Keratinocyte (primary cell): ENCODE data around the gene LPA. TPM values are rescaled to one million over a fixed set of nuclear protein-coding genes. Genes with fewer than 3 reads are reported as not detected.

Experiments
- DNase-seq: peaks from one replicate; pipeline ENCODE4 v3.0.0-alpha.2; 2011; ENCODE audit warnings: low read depth, missing footprints, low spot score
- FAIRE-seq: peaks from 2 replicates; lab custom pipeline; 2011; peaks lifted over from hg19 to GRCh38; lab: Jason Lieb, UNC
- H2AFZ ChIP-seq: 2 replicates; pipeline ENCODE4 v1.6.0; 2012; ENCODE audit warnings: low read length, control low read depth, inconsistent platforms; ENCODE audit not compliant: control insufficient read depth
- H3K27ac ChIP-seq: 2 replicates; pipeline ENCODE4 v1.5.1; 2011; ENCODE audit warnings: low read length; ENCODE audit not compliant: control insufficient read depth, insufficient read depth
- H3K27me3 ChIP-seq: 3 replicates; pipeline ENCODE4 v1.6.0; 2011; ENCODE audit warnings: low read length; ENCODE audit not compliant: control insufficient read depth, insufficient read depth; ENCODE audit errors: extremely low read depth
- H3K36me3 ChIP-seq, 2 experiments: 2 replicates in 1 of 2; 3 replicates in 1 of 2; pipeline ENCODE4 v1.5.1; 2011; ENCODE audit warnings: low read length in 2 of 2, mild to moderate bottlenecking in 1 of 2; ENCODE audit not compliant: control insufficient read depth in 2 of 2, insufficient read depth in 2 of 2; ENCODE audit errors: extremely low read depth in 1 of 2
- H3K4me1 ChIP-seq: 3 replicates; pipeline ENCODE4 v1.5.1; 2011; ENCODE audit warnings: low read length; ENCODE audit not compliant: control insufficient read depth, insufficient read depth; ENCODE audit errors: extremely low read depth
- H3K4me2 ChIP-seq: 3 replicates; pipeline ENCODE4 v1.6.0; 2011; ENCODE audit warnings: low read depth, low read length; ENCODE audit not compliant: control insufficient read depth, insufficient read depth; ENCODE audit errors: extremely low read depth
- H3K4me3 ChIP-seq, 3 experiments: fragments of 200-600 bp in 1 of 3; sonication (generic) in 1 of 3; 2 replicates in 2 of 3; 3 replicates in 1 of 3; pipeline ENCODE4 v1.5.1; 2011 to 2016; ENCODE audit warnings: low read length in 3 of 3, mild to moderate bottlenecking in 3 of 3, control low read depth in 2 of 3, inconsistent platforms in 1 of 3, low read depth in 1 of 3, mixed read lengths in 1 of 3, mixed run types in 1 of 3, moderate library complexity in 1 of 3; ENCODE audit not compliant: control insufficient read depth in 2 of 3, insufficient read depth in 2 of 3; ENCODE audit errors: extremely low read depth in 1 of 3
- H3K79me2 ChIP-seq: 2 replicates; pipeline ENCODE4 v1.6.0; 2012; ENCODE audit warnings: low read length; ENCODE audit not compliant: control insufficient read depth, insufficient read depth
- H3K9ac ChIP-seq: 3 replicates; pipeline ENCODE4 v1.6.0; 2011; ENCODE audit warnings: low read length; ENCODE audit not compliant: control insufficient read depth, insufficient read depth; ENCODE audit errors: extremely low read depth
- H3K9me1 ChIP-seq: 3 replicates; pipeline ENCODE4 v1.6.0; 2011; ENCODE audit warnings: low read length; ENCODE audit not compliant: control insufficient read depth, insufficient read depth; ENCODE audit errors: extremely low read depth
- H3K9me3 ChIP-seq: 2 replicates; pipeline ENCODE4 v1.5.1; 2012; ENCODE audit warnings: low read depth, low read length; ENCODE audit not compliant: control insufficient read depth
- H4K20me1 ChIP-seq: 3 replicates; pipeline ENCODE4 v1.6.0; 2011; ENCODE audit warnings: low read length; ENCODE audit not compliant: control insufficient read depth, insufficient read depth; ENCODE audit errors: extremely low read depth
- CTCF ChIP-seq, 3 experiments: IDR thresholded peaks in 1 of 3; conservative IDR thresholded peaks in 1 of 3; optimal IDR thresholded peaks in 1 of 3; 2 replicates in 2 of 3; 3 replicates in 1 of 3; pipeline versions ENCODE3 to v1.5.1; 2011; ENCODE audit warnings: low read length in 3 of 3, mild to moderate bottlenecking in 3 of 3, moderate library complexity in 2 of 3, control low read depth in 1 of 3, inconsistent platforms in 1 of 3; ENCODE audit not compliant: insufficient read depth in 2 of 3; ENCODE audit errors: extremely low read depth in 1 of 3
- EZH2 ChIP-seq: IDR thresholded peaks from one replicate; pipeline ENCODE4 v1.6.1; 2012; ENCODE audit warnings: inconsistent platforms, mild to moderate bottlenecking, low read length, moderate library complexity
- dilution Hi-C: fragments of 300-500 bp; cut with MboI; formaldehyde crosslinking; loops from one replicate; pipeline ENCODE4 v1.7.0; 2020; ENCODE audit warnings: low sequenced_read_pairs; ENCODE audit not compliant: extremely low pct_ligation_motif_present
- polyA plus RNA-seq, 5 experiments: library from polyadenylated mRNA; depleted of rRNA in 3 of 5; stranded (reverse) in 3 of 5; stranded (forward) in 1 of 5; unstranded in 1 of 5; fragments of >200 nt; gene quantifications; 1 replicate in 1 of 5; 2 replicates in 3 of 5; 3 replicates in 1 of 5; pipeline versions ENCODE4 v1.2.1 to v1.2.3, GENCODE V29; 2011 to 2012; ENCODE audit warnings: missing spikeins in 2 of 5, low read depth in 1 of 5, low replicate concordance in 1 of 5

LPA gene
- polyA plus RNA-seq, 1 donor (not counting 4 experiments of a cell fraction or from before 2014, with no cell fraction given): not detected

- DNase-seq (no peak), FAIRE-seq (no peak)
- no peaks in the 10 kb centered on the region for H3K36me3 ChIP-seq
- no peaks in the 10 kb centered on the region for H3K79me2 ChIP-seq
- H3K9me3 ChIP-seq: no peaks in the 10 kb centered on the region
- H4K20me1 ChIP-seq: no peaks in the 10 kb centered on the region
- TF ChIP-seq EZH2 (no peak), CTCF (optimal IDR thresholded peaks at IDR 0.05 in 1 of 3, IDR thresholded peaks at IDR 0.05 in 1 of 3, conservative IDR thresholded peaks at IDR 0.05 in 1 of 3; ENCODE audit: extremely low read depth in 1 of 3, insufficient read depth in 2 of 3, low read length in 3 of 3) (no peak)
- H3K4me1 ChIP-seq: peaks cover 5% of the 10 kb centered on the region
- H3K9me1 ChIP-seq: no peaks in the 10 kb centered on the region
- H3K4me2 ChIP-seq: no peak overlapping the region
- no peak overlapping the region for H3K9ac ChIP-seq
- H3K27me3 ChIP-seq: no peaks in the 10 kb centered on the region
- no peak overlapping the region for H3K4me3 ChIP-seq
- dilution Hi-C loops: no loop called here
- H2AFZ ChIP-seq: no peak overlapping the region
- H3K27ac ChIP-seq: no peak overlapping the region
Measured at GRCh38 chr6:160586374-160586773, 77.7 kb downstream of the LPA start.

GRCh38 chr6:160583794-160584193 is 80.3 kb downstream of the LPA start:
- H2AFZ ChIP-seq: no peak overlapping the region
- H3K9me1 ChIP-seq: no peaks in the 10 kb centered on the region
- H3K79me2 ChIP-seq: no peaks in the 10 kb centered on the region
- H3K4me3 ChIP-seq: no peak overlapping the region
- peaks cover 5% of the 10 kb centered on the region for H3K4me1 ChIP-seq
- DNase-seq: peak; percentile 30
- no peak overlapping the region for H3K27ac ChIP-seq
- H3K36me3 ChIP-seq: no peaks in the 10 kb centered on the region
- H3K27me3 ChIP-seq: no peaks in the 10 kb centered on the region
- no peak for TF ChIP-seq CTCF (optimal IDR thresholded peaks at IDR 0.05 in 1 of 3, IDR thresholded peaks at IDR 0.05 in 1 of 3, conservative IDR thresholded peaks at IDR 0.05 in 1 of 3; ENCODE audit: extremely low read depth in 1 of 3, insufficient read depth in 2 of 3, low read length in 3 of 3)
- no peak for TF ChIP-seq EZH2
- no peak overlapping the region for H3K4me2 ChIP-seq
- H3K9me3 ChIP-seq: no peaks in the 10 kb centered on the region
- no peak for FAIRE-seq
- dilution Hi-C loops: no loop called here
- no peaks in the 10 kb centered on the region for H4K20me1 ChIP-seq
- H3K9ac ChIP-seq: no peak overlapping the region
